A673 (cell line): ENCODE results near the gene BRME1. TPM values are rescaled to one million over a fixed set of nuclear protein-coding genes. Genes with fewer than 3 reads are reported as not detected.

Experiments
- BruUV-seq: library from RNA; stranded (reverse); fragments of 400-500 nt; replicated peaks from 2 replicates; lab custom pipeline; 2021; lab: Mats Ljungman, UMichigan
- CTCF ChIA-PET: fragments of 300-600 bp; sonication (Branson Sonifier 250); formaldehyde crosslinking; loops from one replicate; lab custom pipeline; 2022; ENCODE audit warnings: antibody characterized with exemption; lab: Charles Lee
- POLR2A ChIA-PET: fragments of 300-600 bp; sonication (Branson Sonifier 250); formaldehyde crosslinking; loops from one replicate; lab custom pipeline; 2022; ENCODE audit warnings: antibody characterized with exemption; ENCODE audit not compliant: low non-redundant PET; lab: Charles Lee
- DNase-seq: peaks from one replicate; pipeline ENCODE4 v3.0.0-alpha.2; 2015; ENCODE audit warnings: low spot score
- H3K27ac ChIP-seq: fragments of 200-600 bp; sonication (generic); 2 replicates; pipeline ENCODE4 v1.5.1; 2016; ENCODE audit warnings: mixed run types, low read depth, mild to moderate bottlenecking, mixed read lengths, antibody characterized with exemption, low read length; ENCODE audit not compliant: poor library complexity, severe bottlenecking
- H3K27me3 ChIP-seq: fragments of 200-600 bp; sonication (generic); replicated peaks from 2 replicates; pipeline ENCODE4 v1.6.1; 2017; ENCODE audit warnings: mixed run types, low read depth, mild to moderate bottlenecking, mixed read lengths, antibody characterized with exemption, low read length; ENCODE audit not compliant: insufficient read depth, poor library complexity
- H3K36me3 ChIP-seq: fragments of 200-600 bp; sonication (generic); 2 replicates; pipeline ENCODE4 v1.6.1; 2016; ENCODE audit warnings: mixed run types, mild to moderate bottlenecking, mixed read lengths, antibody characterized with exemption, low read length; ENCODE audit not compliant: insufficient read depth, poor library complexity, severe bottlenecking
- H3K4me1 ChIP-seq: fragments of 200-600 bp; sonication (generic); 2 replicates; pipeline ENCODE4 v1.6.1; 2017; ENCODE audit warnings: mixed run types, mild to moderate bottlenecking, mixed read lengths, antibody characterized with exemption, low read length; ENCODE audit not compliant: insufficient read depth, poor library complexity, severe bottlenecking
- H3K4me3 ChIP-seq: fragments of 200-600 bp; sonication (generic); 2 replicates; pipeline ENCODE4 v1.5.1; 2016; ENCODE audit warnings: low read depth, mixed run types, mild to moderate bottlenecking, mixed read lengths, low read length; ENCODE audit not compliant: poor library complexity, severe bottlenecking
- H3K9me3 ChIP-seq: fragments of 200-600 bp; sonication (generic); 2 replicates; pipeline ENCODE4 v1.6.1; 2016; ENCODE audit warnings: mixed run types, low read depth, mild to moderate bottlenecking, mixed read lengths, antibody characterized with exemption, low read length; ENCODE audit not compliant: poor library complexity, severe bottlenecking
- CTCF ChIP-seq: fragments of 300-800, 200-600 bp; sonication (generic); conservative IDR thresholded peaks from 2 replicates; pipeline ENCODE4 v1.5.1; 2017; ENCODE audit warnings: low read depth, mild to moderate bottlenecking, antibody characterized with exemption, low read length, moderate library complexity, mixed read lengths
- EZH2 ChIP-seq: fragments of 200-600 bp; sonication (generic); IDR thresholded peaks from 2 replicates; pipeline ENCODE4 v1.6.1; 2017; ENCODE audit warnings: borderline replicate concordance, low read depth, mild to moderate bottlenecking, mixed read lengths, antibody characterized with exemption, low read length; ENCODE audit not compliant: poor library complexity, severe bottlenecking
- intact Hi-C: fragments of 100-400 bp; cut with micrococcal nuclease; formaldehyde crosslinking; loops from one replicate; pipeline ENCODE4 v1.10.0; 2022; ENCODE audit not compliant: unreplicated experiment
- total RNA-seq: library from RNA; stranded (reverse); gene quantifications from 2 replicates; pipeline ENCODE4 v1.2.3, GENCODE V29; 2021

BRME1 gene
- total RNA-seq, 1 experiment from 2014 or later = 4.0 TPM

GRCh38 chr19:13861392-13861713 is 44.6 kb downstream of the BRME1 start:
- Histone ChIP-seq H3K4me1 (peaks cover 18% of the 10 kb centered on the region), H3K4me3 (peak overlapping the region; percentile 45), H3K9me3 (no peaks in the 10 kb centered on the region), H3K36me3 (no peaks in the 10 kb centered on the region), H3K27me3 (no peaks in the 10 kb centered on the region), H3K27ac (peak overlapping the region; percentile 92)
- ChIA-PET POLR2A (interaction anchor here (0.6 to 0.7 kb wide), 2 partner anchors 23 to 137 kb away, joined by 6 to 13 read pairs; no protein-coding TSS in a partner anchor), CTCF (interaction anchor here (0.6 to 2.2 kb wide), 7 partner anchors 11 to 272 kb away, joined by 3 to 14 read pairs (median 4); partner anchors contain the start of gene C19orf53)
- DNase-seq = peak; percentile 67
- BruUV-seq = TSS peak; percentile 72
- intact Hi-C loops = no loop called here
- TF ChIP-seq CTCF (no peak), EZH2 (no peak)

DNA sequence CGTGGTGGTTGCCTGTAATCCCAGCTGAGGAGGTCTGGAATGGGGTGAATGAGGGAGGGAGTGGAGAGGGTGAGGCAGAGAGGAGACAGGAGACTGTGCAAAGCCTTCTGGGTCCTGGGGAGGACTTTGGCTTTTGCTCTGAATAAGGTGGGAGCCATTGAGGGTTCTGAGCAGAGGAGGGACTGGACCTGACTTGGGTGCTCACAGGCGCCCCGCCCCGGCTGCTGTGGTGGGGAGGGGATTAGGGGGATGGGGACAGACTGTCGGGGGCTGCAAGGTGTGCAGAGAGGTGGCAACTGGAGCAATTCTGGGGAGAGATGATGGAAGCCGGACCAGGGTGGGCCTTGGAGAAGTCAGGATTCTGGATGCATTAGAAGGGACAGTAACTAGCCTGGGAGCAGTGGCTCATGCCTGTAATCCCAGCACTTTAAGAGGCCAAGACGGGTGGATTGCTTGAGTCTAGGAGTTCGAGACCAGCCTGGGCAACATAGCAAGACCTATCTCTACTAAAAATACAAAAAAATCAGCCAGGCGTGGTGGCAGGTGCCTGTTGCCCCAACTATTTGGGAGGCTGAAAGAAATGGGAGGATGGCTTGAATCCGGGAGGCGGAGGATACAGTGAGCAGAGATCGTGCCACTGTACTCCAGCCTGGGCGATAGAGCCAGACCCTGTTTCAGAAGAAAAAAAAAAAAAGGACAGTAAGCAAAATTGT is 45.1 kb downstream of the BRME1 start:
- H3K4me3 ChIP-seq = no peak overlapping the region
- intact Hi-C loops = no loop called here
- H3K4me1 ChIP-seq = peaks cover 15% of the 10 kb centered on the region
- CTCF ChIA-PET = interaction anchor here (0.6 to 2.2 kb wide), 6 partner anchors 11 to 271 kb away, joined by 3 to 14 read pairs (median 6); partner anchors contain the start of gene C19orf53
- no peak for TF ChIP-seq EZH2
- no peak for TF ChIP-seq CTCF
- peak overlapping the region; percentile 92 for H3K27ac ChIP-seq
- H3K27me3 ChIP-seq = no peaks in the 10 kb centered on the region
- no TSS peak for BruUV-seq
- H3K9me3 ChIP-seq = no peaks in the 10 kb centered on the region
- POLR2A ChIA-PET = interaction anchor here (0.7 kb wide), 1 partner anchor 136 kb away, joined by 6 read pairs; no protein-coding TSS in a partner anchor
- no peak for DNase-seq
- H3K36me3 ChIP-seq = no peaks in the 10 kb centered on the region

DNA sequence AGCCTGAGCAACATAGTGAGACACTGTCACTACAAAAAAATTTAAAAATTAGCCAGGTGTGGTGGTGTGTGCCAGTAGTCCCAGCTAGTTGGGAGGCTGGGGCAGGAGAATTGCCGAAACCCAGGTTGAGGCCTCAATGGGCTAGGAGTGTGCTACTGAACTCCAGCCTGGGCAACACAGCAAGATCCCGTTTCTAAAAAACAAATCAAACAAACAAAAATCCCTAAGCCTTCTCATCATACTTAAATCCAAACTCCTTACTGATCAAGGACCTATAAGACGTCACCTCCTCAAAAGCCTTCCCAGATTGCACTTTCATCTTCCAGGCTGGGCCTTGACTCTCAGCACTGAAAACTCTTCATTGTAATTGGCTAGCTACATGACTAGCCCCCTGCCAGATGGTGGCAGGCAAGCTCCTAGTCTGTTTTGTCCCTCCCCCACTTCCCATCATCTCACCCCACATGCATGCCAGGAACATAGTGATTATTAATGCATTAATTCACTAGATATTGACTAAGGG is 46.5 kb downstream of the BRME1 start:
- ChIA-PET CTCF (interaction anchor here (0.5 kb wide), 1 partner anchor 13 kb away, joined by 16 read pairs; no protein-coding TSS in a partner anchor), POLR2A (no interaction called here)
- Histone ChIP-seq H3K27ac (no peak overlapping the region), H3K4me1 (peaks cover 15% of the 10 kb centered on the region), H3K27me3 (no peaks in the 10 kb centered on the region), H3K4me3 (no peak overlapping the region), H3K9me3 (no peaks in the 10 kb centered on the region), H3K36me3 (no peaks in the 10 kb centered on the region)
- peak; percentile 81 for DNase-seq
- intact Hi-C loops = no loop called here
- TF ChIP-seq EZH2 (no peak), CTCF (peak; percentile 38; the same call in 1 of the 2 replicates)
- BruUV-seq = no TSS peak
